Motor neuron (in vitro differentiated cells): ENCODE data around the gene SEMA3B. TPM values are rescaled to one million over a fixed set of nuclear protein-coding genes. Genes with fewer than 3 reads are reported as not detected.
"Not testable (repeated sequence)": the region's sequence is repeated elsewhere in the genome, so short reads cannot be mapped to it uniquely, and the experiment has no call there.

Experiments
- ATAC-seq, 8 experiments: fragments of 200-7000 bp; cut with Tn5 transposase; replicated peaks in 6 of 8; 2 replicates each; pipeline ENCODE4 v1.8.0; 2021; ENCODE audit warnings: mild to moderate bottlenecking in 8 of 8, moderate library complexity in 8 of 8
- H3K27ac ChIP-seq, 2 donors: fragments of 250-450 bp; sonication (Bioruptor Pico); 2 replicates each; pipeline ENCODE4 v1.9.0; 2021; ENCODE audit warnings: antibody characterized with exemption in 2 of 2, mild to moderate bottlenecking in 2 of 2, moderate library complexity in 1 of 2
- H3K4me1 ChIP-seq, 2 donors: fragments of 250-450 bp; sonication (Bioruptor Pico); replicated peaks in 1 of 2; 2 replicates each; pipeline ENCODE4 v1.6.1; 2021; ENCODE audit warnings: antibody characterized with exemption in 2 of 2, mild to moderate bottlenecking in 2 of 2, moderate library complexity in 1 of 2
- H3K4me3 ChIP-seq, 5 donors: fragments of 250-450 bp; sonication (Bioruptor Pico); 2 replicates each; pipeline ENCODE4 v1.9.0; 2021; ENCODE audit warnings: antibody characterized with exemption in 5 of 5, mild to moderate bottlenecking in 5 of 5, moderate library complexity in 4 of 5
- WGBS, 10 experiments: fragments of 450-650 bp; shearing (Covaris generic); methylation state at CpG; one replicate each; pipeline ENCODE4 v1.0.0; 2022; 5-methylcytosine and 5-hydroxymethylcytosine counted together
- in situ Hi-C, 9 experiments: fragments of 400-800 bp; cut with MboI; loops; one replicate each; pipeline ENCODE4 v1.15.0; 2021; ENCODE audit warnings: low sequenced_read_pairs in 9 of 9, low pct_unique_long_range_greater_than_20kb in 2 of 9; ENCODE audit not compliant: unreplicated experiment in 9 of 9
- total RNA-seq, 8 experiments: library from RNA; unstranded; fragments of 300-600 nt; gene quantifications; 2 replicates each; pipeline versions ENCODE4 v1.2.3 to v1.2.4, GENCODE V29; 2022

SEMA3B gene
- total RNA-seq, 8 experiments from 2014 or later, result 2.0 to 20.8 (median 6.9) TPM

DNA sequence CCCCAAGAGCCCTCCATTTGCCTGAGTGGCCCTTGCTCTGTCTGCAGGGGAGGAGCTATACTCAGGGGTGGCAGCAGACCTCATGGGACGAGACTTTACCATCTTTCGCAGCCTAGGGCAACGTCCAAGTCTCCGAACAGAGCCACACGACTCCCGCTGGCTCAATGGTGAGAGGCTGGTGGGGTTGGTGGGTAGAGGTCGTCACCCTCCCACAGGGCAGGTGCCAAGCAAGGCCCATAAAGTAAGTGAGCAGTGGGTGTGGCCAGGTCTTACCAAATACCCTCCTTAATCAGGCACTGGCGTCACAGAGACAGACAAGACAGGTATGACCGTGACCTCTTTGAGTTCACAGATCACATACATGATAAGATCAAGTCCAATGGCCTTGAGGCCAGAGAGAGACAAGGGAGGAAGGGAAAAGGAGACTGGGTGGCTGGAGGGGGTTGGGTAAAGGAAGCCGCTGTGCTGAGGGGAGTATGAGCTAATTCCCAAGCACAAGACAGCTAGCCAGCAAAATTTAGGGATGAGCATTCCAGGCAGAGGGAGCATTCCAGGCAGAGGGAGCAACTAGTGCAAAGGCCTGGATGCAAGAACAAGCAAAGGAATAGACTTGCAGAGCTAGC is 2.5 kb downstream of the SEMA3B start:
- Histone ChIP-seq H3K4me3 (no peak overlapping the region), H3K4me1 (peaks cover 22 to 39% of the 10 kb centered on the region in 2 donors), H3K27ac (no peak overlapping the region)
- in situ Hi-C loops, result loop anchor here in 2 of 9 experiments (10.0 kb wide), 1 partner anchor 77 kb away; the partner anchor contains the start of gene GNAT1 (in 2 of the 2)
- no peak for ATAC-seq
- 0 to 97% (median 67%) methylated on average over 1 to 6 of the region's 10 CpGs; no CpG with 5 or more reads in 5 of the 10 experiments for WGBS, 10 experiments

DNA sequence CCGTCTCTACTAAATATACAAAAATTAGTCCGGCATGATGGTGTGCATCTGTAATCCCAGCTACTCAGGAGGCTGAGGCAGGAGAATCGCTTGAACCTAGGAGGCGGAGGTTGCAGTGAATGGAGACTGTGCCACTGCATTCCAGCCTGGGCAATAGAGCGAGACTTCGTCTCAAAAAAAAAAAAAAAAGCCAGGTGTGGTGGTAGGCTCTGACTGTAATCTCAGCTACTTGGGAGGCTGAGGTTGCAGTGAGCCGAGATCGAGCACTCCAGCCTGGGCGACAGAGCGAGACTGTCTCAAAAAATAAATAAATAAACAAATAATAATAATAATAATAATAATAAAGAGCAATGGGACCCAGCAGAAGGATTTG is 3.6 kb downstream of the SEMA3B start:
- WGBS, 10 experiments, result 28 to 100% (median 67%) methylated on average over 1 to 6 of the region's 10 CpGs
- not testable (repeated sequence) for H3K4me3 ChIP-seq, ATAC-seq, H3K27ac ChIP-seq
- peaks cover 13 to 28% of the 10 kb centered on the region in 2 donors for H3K4me1 ChIP-seq
- in situ Hi-C loops, result loop anchor here in 2 of 9 experiments (10.0 kb wide), 1 partner anchor 78 kb away; the partner anchor contains the start of gene GNAT1 (in 2 of the 2)

DNA sequence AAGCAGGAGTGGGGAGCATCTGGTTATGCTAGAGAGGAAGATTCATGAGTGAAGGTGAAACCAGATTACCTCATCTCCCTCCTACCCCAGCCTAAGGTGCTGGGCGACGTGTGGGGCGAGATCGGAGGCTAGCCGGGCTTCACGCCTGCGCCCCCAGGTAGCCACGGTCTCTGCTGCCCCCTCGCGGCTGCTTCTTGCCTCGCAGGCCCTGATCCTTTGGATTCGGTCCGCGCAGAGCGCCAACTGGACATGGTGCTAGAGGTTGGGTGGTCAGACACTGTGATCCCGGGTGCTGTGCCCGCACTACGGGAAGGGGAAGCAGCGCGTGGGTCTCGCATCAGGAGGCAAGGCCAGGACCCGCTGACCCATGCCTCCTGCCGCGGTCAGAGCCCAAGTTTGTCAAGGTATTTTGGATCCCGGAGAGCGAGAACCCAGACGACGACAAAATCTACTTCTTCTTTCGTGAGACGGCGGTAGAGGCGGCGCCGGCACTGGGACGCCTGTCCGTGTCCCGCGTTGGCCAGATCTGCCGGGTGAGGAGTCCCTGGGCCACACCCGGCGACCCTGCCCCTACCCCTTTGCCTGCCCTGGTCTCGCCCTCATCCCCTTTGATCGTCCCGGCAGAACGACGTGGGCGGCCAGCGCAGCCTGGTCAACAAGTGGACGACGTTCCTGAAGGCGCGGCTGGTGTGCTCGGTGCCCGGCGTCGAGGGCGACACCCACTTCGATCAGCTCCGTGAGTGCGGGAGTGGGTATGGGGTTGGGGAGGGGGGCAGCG is 4.2 kb downstream of the SEMA3B start:
- WGBS, 10 experiments, result 0 to 80% (median 0%) methylated on average over 1 to 9 of the region's 61 CpGs; no CpG with 5 or more reads in 5 of the 10 experiments
- peaks cover 9 to 22% of the 10 kb centered on the region in 2 donors for H3K4me1 ChIP-seq
- ATAC-seq, result peak; percentile 39 to 85 (median 78)
- in situ Hi-C loops, result loop anchor here in 2 of 9 experiments (10.0 kb wide), 1 partner anchor 78 kb away; the partner anchor contains the start of gene GNAT1 (in 2 of the 2)
- peak overlapping the region in 2 of 5 donors; percentile 2 to 13 for H3K4me3 ChIP-seq
- H3K27ac ChIP-seq, result no peak overlapping the region

DNA sequence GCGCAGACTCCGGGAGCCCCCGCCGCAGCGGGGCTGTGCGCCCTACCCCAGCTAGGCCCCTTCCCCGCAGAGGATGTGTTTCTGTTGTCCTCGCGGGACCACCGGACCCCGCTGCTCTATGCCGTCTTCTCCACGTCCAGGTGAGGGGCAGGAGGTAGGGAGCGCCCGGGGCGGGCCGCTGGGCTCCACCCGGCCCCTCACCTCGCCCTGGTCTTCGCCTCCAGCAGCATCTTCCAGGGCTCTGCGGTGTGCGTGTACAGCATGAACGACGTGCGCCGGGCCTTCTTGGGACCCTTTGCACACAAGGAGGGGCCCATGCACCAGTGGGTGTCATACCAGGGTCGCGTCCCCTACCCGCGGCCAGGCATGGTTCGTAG is 4.7 kb downstream of the SEMA3B start:
- peaks cover 9 to 19% of the 10 kb centered on the region in 2 donors for H3K4me1 ChIP-seq
- H3K4me3 ChIP-seq, result no peak overlapping the region
- no peak overlapping the region for H3K27ac ChIP-seq
- WGBS, 10 experiments, result 58 to 90% (median 82%) methylated on average over 2 to 9 of the region's 31 CpGs; no CpG with 5 or more reads in 6 of the 10 experiments
- in situ Hi-C loops, result loop anchor here in 2 of 9 experiments (10.0 kb wide), 1 partner anchor 79 kb away; the partner anchor contains the start of gene GNAT1 (in 2 of the 2)
- ATAC-seq, result no peak

DNA sequence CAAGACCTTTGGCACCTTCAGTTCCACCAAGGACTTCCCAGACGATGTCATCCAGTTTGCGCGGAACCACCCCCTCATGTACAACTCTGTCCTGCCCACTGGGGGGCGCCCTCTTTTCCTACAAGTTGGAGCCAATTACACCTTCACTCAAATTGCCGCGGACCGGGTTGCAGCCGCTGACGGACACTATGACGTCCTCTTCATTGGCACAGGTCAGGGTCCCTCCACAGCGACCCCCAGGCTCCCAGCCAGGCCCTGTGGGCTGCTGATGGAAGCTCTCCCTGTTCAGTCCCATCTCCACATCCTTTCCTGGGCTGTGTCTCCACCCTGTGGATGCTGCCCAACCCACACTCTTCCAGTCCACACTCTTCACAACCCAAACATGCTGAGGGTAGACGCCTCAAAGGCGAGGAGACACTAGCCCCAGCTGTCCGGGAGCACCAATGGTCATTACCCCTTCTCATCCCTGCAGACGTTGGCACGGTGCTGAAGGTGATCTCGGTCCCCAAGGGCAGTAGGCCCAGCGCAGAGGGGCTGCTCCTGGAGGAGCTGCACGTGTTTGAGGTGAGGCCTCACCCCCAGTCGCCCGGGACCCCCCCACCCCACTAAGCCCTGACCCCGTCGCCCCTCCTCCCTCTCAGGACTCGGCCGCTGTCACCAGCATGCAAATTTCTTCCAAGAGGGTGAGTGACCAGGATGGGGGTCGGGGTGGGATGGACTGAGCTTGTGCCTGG is 5.6 kb downstream of the SEMA3B start:
- in situ Hi-C loops, result loop anchor here in 2 of 9 experiments (10.0 kb wide), 1 partner anchor 80 kb away; the partner anchor contains the start of gene GNAT1 (in 2 of the 2)
- no peak overlapping the region for H3K27ac ChIP-seq
- H3K4me1 ChIP-seq, result peaks cover 9 to 11% of the 10 kb centered on the region in 2 donors
- ATAC-seq, result peak; percentile 6 to 43 (median 31)
- no peak overlapping the region for H3K4me3 ChIP-seq
- 0 to 70% (median 13%) methylated on average over 1 to 4 of the region's 26 CpGs; no CpG with 5 or more reads in 5 of the 10 experiments for WGBS, 10 experiments

DNA sequence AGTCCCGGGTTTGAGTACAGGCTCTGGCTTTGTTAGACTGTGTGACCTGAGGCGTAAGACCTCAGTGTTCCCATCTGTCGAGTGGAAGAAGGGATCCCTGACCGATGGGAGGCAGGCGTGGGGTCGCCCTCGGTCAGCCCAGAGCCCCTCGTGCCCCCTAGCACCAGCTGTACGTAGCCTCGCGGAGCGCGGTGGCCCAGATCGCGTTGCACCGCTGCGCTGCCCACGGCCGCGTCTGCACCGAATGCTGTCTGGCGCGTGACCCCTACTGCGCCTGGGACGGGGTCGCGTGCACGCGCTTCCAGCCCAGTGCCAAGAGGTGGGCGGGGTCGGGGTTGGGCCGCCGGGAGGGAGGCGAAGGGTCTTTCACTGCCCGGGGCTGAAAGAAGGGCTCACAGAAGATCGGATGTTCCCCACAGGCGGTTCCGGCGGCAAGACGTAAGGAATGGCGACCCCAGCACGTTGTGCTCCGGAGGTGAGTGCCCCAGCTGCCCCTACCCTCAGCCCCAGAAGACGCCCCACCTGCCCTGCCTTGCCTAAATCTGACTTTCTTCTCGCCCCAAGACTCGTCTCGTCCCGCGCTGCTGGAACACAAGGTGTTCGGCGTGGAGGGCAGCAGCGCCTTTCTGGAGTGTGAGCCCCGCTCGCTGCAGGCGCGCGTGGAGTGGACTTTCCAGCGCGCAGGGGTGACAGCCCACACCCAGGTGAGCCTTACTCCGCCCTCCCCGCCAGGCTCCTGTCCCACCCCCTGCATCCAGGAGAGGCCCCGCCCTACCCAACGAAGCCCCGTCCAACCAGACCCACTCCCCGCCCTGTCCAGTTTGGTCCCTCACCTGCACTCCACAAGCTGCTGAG is 6.4 kb downstream of the SEMA3B start:
- in situ Hi-C loops, result loop anchor here in 2 of 9 experiments (10.0 kb wide), 1 partner anchor 81 kb away; the partner anchor contains the start of gene GNAT1 (in 2 of the 2)
- Histone ChIP-seq H3K4me1 (peaks cover 9 to 10% of the 10 kb centered on the region in 2 donors), H3K27ac (no peak overlapping the region), H3K4me3 (peak overlapping the region in 1 of 5 donors; percentile 7)
- ATAC-seq, result peak in 4 of 8 experiments; percentile 6 to 29 (median 18)
- 0 to 92% (median 1%) methylated on average over 5 to 17 of the region's 65 CpGs; no CpG with 5 or more reads in 7 of the 10 experiments for WGBS, 10 experiments

DNA sequence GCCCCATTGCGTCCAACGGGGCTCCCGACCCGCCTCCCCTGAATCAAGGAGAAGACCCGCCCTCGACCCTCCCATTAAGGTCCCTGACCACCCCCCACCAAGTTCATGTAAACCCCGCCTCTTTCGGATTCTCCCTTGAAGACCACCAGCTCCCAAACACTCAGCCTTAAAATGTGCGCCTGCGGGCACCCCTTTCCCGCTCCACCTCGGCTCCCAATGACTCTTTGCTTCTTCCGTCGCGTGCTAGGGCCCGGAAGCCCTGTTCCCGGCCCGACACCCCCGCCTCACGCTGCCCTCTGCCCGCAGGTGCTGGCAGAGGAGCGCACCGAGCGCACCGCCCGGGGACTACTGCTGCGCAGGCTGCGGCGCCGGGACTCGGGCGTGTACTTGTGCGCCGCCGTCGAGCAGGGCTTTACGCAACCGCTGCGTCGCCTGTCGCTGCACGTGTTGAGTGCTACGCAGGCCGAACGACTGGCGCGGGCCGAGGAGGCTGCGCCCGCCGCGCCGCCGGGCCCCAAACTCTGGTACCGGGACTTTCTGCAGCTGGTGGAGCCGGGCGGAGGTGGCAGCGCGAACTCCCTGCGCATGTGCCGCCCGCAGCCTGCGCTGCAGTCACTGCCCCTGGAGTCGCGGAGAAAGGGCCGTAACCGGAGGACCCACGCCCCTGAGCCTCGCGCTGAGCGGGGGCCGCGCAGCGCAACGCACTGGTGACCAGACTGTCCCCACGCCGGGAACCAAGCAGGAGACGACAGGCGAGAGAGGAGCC is 7.2 kb downstream of the SEMA3B start:
- Histone ChIP-seq H3K4me3 (no peak overlapping the region), H3K27ac (no peak overlapping the region), H3K4me1 (peaks cover 9 to 10% of the 10 kb centered on the region in 2 donors)
- WGBS, 10 experiments, result 48 to 84% (median 80%) methylated on average over 1 to 13 of the region's 79 CpGs; no CpG with 5 or more reads in 6 of the 10 experiments
- ATAC-seq, result no peak
- in situ Hi-C loops, result loop anchor here in 2 of 9 experiments (10.0 kb wide), 1 partner anchor 81 kb away; the partner anchor contains the start of gene GNAT1 (in 2 of the 2)

DNA sequence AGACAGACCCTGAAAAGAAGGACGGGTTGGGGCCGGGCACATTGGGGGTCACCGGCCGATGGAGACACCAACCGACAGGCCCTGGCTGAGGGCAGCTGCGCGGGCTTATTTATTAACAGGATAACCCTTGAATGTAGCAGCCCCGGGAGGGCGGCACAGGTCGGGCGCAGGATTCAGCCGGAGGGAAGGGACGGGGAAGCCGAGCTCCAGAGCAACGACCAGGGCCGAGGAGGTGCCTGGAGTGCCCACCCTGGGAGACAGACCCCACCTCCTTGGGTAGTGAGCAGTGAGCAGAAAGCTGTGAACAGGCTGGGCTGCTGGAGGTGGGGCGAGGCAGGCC is 7.8 kb downstream of the SEMA3B start:
- in situ Hi-C loops, result loop anchor here in 2 of 9 experiments (10.0 kb wide), 1 partner anchor 82 kb away; the partner anchor contains the start of gene GNAT1 (in 2 of the 2)
- Histone ChIP-seq H3K4me1 (peaks cover 6 to 10% of the 10 kb centered on the region in 2 donors), H3K27ac (no peak overlapping the region), H3K4me3 (no peak overlapping the region)
- 60 to 90% (median 81%) methylated on average over 1 to 12 of the region's 17 CpGs; no CpG with 5 or more reads in 6 of the 10 experiments for WGBS, 10 experiments
- ATAC-seq, result no peak

DNA sequence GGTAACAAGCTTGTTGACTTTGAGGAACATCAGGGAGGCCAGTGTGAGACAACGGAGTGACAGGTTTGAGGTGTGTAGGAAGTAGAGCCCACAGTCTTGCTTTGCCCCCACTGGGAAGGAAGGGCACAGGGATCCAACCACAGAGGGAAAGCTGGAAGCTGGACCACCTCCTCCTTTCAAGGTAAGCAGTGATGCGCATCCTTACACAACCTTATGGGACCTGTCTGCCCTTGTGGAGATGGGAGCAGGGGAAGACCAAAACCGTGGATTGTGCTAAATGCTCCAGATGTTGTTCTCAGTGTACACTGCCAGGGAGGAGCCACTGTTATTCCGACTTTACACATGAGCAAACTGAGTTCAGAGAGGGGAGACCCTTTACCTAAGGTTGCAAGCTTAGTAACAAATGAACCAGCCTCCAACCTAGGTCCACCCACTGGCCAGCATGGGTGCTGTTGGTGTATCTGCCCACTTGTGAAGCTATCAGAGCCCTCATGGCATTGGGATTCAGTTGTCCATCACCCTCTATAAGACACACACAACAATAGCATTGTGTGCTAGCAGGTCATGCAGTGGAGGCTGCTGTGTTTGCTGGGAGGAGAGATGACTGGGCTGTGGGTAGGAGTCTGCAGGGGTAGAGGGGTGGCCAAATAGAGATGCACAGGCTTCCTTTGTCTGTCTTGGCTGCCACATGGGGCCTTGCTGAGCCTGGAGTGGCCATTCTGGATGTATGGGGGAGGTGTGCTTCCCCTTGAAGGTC is 9.4 kb downstream of the SEMA3B start:
- peak in 1 of 8 experiments; percentile 9 for ATAC-seq
- Histone ChIP-seq H3K4me3 (no peak overlapping the region), H3K27ac (no peak overlapping the region), H3K4me1 (no peaks in the 10 kb centered on the region)
- in situ Hi-C loops, result loop anchor here in 2 of 9 experiments (10.0 kb wide), 1 partner anchor 84 kb away; the partner anchor contains the start of gene GNAT1 (in 2 of the 2)
- 40 to 83% (median 63%) methylated on average over 1 to 3 of the region's 4 CpGs; no CpG with 5 or more reads in 3 of the 10 experiments for WGBS, 10 experiments

DNA sequence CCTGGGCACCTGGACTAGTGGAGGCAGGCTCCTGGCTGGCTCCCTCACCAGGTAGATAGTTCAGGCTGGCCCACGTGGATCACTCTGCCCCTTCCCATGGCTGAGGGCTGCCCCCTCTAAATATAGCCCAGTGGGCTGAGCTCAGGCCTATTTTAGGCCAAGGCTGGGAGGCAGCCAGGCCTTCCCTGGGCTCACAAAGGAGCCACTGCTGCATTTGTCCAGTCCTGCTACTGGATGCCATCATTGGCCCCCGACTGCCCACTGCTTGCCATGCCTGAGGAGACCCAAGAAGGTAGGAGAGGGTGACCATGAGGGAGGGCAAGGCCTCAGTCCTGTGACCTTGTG is 9.9 kb downstream of the SEMA3B start, which contains the start of gene LSMEM2:
Gene LSMEM2 (plus strand): TSS at position 208 of the 345 bp plus-strand sequence. CDS start 27 bp downstream, at position 235.
- WGBS, 10 experiments, result 14% methylated on average over 1 of the region's 2 CpGs; no CpG with 5 or more reads in 9 of the 10 experiments
- Histone ChIP-seq H3K4me1 (no peaks in the 10 kb centered on the region), H3K4me3 (no peak within 1 kb of the TSS), H3K27ac (no peak within 1 kb of the TSS)
- ATAC-seq, result no peak
- in situ Hi-C loops, result loop anchor here in 2 of 9 experiments (10.0 kb wide), 1 partner anchor 84 kb away; the partner anchor contains the start of gene GNAT1 (in 2 of the 2)
